IPS-20b (cell line): ENCODE results near the gene EML3.

Experiments used
- H3K27ac ChIP-seq: one replicate; pipeline ENCODE4 v1.5.1; 2013; ENCODE audit warnings: low read length
- H3K27me3 ChIP-seq: 2 replicates; pipeline ENCODE4 v1.6.1; 2013; ENCODE audit warnings: mild to moderate bottlenecking, low read length, inconsistent platforms; ENCODE audit not compliant: insufficient read depth
- H3K36me3 ChIP-seq: 2 replicates; pipeline ENCODE4 v1.6.1; 2013; ENCODE audit warnings: low read depth, mild to moderate bottlenecking, inconsistent platforms, low read length, moderate library complexity; ENCODE audit not compliant: insufficient read depth
- H3K4me1 ChIP-seq: 2 replicates; pipeline ENCODE4 v1.6.1; 2013; ENCODE audit warnings: mild to moderate bottlenecking, control low read depth, inconsistent platforms, low read length, moderate library complexity; ENCODE audit not compliant: insufficient read depth
- H3K4me3 ChIP-seq: 2 replicates; pipeline ENCODE4 v1.5.1; 2013; ENCODE audit warnings: mild to moderate bottlenecking, low read length, inconsistent platforms
- H3K9ac ChIP-seq: 2 replicates; pipeline ENCODE4 v1.6.1; 2013; ENCODE audit warnings: low read depth, mild to moderate bottlenecking, inconsistent platforms, low read length, moderate library complexity
- H3K9me3 ChIP-seq: 2 replicates; pipeline ENCODE4 v1.6.1; 2013; ENCODE audit warnings: mild to moderate bottlenecking, low read depth, low read length, inconsistent platforms; ENCODE audit not compliant: insufficient read depth

EML3 gene

DNA sequence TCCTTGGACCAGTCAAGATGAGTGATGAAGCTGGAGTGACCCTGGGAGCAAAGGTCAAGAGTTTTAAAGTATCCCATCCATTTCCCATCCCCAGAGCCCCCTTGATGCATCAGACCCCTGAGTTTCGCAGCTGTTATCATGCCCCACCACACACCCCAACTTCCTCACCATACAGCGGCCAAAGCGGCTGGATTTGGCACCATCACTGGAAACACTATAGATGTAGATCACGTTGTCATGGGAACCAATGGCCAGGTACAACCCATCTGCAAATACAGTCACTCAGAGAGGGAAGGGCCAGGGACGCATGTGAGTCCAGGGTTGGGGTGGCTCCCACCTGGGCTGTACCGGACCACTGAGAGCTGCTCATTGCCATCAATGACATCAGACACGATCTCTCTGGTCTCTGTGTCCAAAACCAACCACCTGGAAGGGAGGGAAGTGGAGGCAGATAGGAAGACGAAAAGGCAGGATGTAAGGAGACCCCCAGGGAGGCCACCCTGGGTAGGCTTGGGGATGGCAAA, 8.7 kb downstream of the EML3 start:
- no peak overlapping the region for H3K27ac ChIP-seq
- peaks cover 20% of the 10 kb centered on the region for H3K4me1 ChIP-seq
- peaks cover 11% of the 10 kb centered on the region for H3K36me3 ChIP-seq
- no peak overlapping the region for H3K4me3 ChIP-seq
- peaks cover 26% of the 10 kb centered on the region for H3K27me3 ChIP-seq
- H3K9me3 ChIP-seq, result no peaks in the 10 kb centered on the region
- no peak overlapping the region for H3K9ac ChIP-seq

- Histone ChIP-seq H3K27ac (no peak overlapping the region), H3K9ac (peak overlapping the region; percentile 87; the same call in 1 of the 2 replicates), H3K36me3 (peaks cover 19% of the 10 kb centered on the region), H3K4me1 (peaks cover 23% of the 10 kb centered on the region), H3K9me3 (no peaks in the 10 kb centered on the region), H3K4me3 (peak overlapping the region; percentile 96; the same call in 1 of the 2 replicates), H3K27me3 (peaks cover 26% of the 10 kb centered on the region)
Observed at GRCh38 chr11:62603072-62603408, 9.5 kb downstream of the EML3 start.

DNA sequence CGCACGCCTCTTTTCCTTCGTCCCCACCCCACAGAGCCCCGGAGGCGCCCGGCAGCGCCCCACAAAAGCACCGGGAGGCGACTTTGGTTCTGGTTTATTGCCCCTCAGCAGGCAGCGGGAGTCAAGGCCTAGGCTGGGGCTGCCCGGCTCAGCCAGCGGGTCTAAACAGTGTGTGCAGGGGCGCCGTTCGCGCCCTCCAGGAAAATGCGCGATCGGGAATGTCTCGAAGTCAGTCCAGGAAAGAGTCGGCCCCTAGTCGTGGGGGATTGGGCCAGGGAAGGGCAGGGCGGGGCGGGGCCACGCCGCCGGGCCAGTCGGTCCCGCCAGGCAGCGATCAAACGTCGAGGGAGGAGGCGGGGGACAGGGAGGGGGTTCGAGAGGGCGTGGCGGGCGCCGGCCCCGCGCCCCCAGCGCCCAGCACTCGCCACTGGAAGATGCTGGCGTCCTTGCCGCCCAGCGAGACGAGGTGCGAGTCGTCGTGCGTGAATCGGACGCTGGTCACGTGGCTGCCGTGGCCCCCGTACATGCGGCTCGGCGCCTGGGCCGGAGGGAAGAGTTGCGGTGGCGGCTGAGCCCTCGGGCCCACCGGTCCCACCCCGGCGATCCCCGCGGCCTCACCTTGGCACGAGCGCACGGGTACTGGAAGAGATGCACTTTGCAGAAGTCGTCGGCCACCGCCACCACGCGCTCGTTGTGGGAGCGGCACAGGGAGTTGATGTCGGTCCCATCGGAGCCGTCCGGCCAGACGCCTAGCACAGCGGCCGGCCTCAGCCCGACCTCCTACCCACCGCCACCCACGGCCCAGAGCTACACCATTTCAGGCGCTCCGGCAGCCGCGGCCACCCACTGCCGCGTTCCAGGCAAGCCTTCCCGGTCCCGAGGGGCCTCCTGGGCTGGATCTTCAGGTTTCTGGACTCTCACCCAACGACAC, 10.2 kb downstream of the EML3 start:
- H3K9ac ChIP-seq, result peak overlapping the region; percentile 87
- peaks cover 26% of the 10 kb centered on the region for H3K27me3 ChIP-seq
- peaks cover 25% of the 10 kb centered on the region for H3K36me3 ChIP-seq
- H3K27ac ChIP-seq, result no peak overlapping the region
- H3K9me3 ChIP-seq, result no peaks in the 10 kb centered on the region
- peaks cover 23% of the 10 kb centered on the region for H3K4me1 ChIP-seq
- H3K4me3 ChIP-seq, result peak overlapping the region; percentile 96

DNA sequence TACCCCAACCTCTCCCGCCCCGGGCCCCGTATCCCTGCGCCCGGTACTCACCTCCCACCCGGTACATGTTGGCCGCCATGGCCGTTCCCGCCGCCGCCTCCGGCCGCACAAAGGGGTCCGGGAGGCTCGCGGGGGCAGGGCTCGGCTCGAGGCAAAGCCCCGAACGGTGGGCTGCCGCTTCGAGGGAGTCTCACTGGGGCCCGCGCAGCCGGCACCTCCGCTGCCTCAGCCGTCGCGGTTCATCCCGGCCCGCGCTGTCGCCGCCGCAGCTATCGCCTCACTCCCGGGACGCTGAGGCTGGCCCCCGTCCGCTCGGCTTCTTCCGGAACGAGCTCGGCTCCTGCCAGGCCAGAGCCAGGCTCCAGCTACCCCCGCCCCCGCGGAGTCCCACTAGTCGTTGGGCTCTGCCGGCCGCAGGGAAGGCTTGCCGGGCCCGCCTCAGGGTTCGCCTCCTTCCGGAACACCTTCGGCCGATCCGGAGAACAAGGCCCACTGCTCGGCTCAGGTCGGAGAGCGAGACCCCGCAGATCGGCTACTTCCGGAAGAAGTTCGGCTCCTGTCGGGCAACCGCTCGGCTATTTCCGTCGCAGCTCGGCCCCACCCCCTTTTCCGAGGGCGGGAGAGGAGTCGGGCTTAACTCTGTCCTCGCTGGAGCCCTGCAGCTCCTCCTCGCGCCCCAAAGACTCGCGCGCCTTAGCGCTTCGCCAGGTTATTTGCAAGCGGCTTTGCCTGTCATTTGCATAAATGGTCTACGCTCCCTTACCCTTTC, 11.0 kb downstream of the EML3 start, which contains the start of gene MTA2:
Gene MTA2, minus strand, starts transcription at position 494 of the 769 bp plus-strand sequence. Its CDS starts 415 bp downstream, at position 79.
- Histone ChIP-seq H3K4me1 (peaks cover 20% of the 10 kb centered on the region), H3K9ac (peak within 1 kb of the TSS; percentile 96), H3K9me3 (no peaks in the 10 kb centered on the region), H3K36me3 (peaks cover 32% of the 10 kb centered on the region), H3K4me3 (peak within 1 kb of the TSS; percentile 96), H3K27ac (peak within 1 kb of the TSS; percentile 30), H3K27me3 (peaks cover 26% of the 10 kb centered on the region)

DNA sequence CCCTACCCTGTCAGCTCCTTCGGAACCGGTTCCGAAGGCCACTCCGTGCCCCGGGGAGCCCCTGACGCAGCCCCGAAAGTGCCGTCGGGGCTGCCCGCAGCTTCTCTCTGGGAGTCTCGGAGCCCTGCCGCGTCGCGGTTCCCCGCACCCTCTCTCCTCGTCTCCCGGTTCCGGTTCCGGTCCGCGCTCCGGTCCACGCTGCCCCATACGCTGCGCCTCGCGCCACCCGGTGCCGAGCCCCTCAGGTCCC, 11.5 kb downstream of the EML3 start:
- H3K4me1 ChIP-seq, result peaks cover 20% of the 10 kb centered on the region
- peak overlapping the region; percentile 96 for H3K4me3 ChIP-seq
- H3K27ac ChIP-seq, result peak overlapping the region; percentile 30
- peaks cover 37% of the 10 kb centered on the region for H3K36me3 ChIP-seq
- H3K9ac ChIP-seq, result peak overlapping the region; percentile 96
- peaks cover 26% of the 10 kb centered on the region for H3K27me3 ChIP-seq
- H3K9me3 ChIP-seq, result no peaks in the 10 kb centered on the region

GRCh38 chr11:62600367-62601121, 12.0 kb downstream of the EML3 start:
- Histone ChIP-seq H3K9ac (peak overlapping the region; percentile 96), H3K9me3 (no peaks in the 10 kb centered on the region), H3K27me3 (peaks cover 26% of the 10 kb centered on the region), H3K4me3 (peak overlapping the region; percentile 96), H3K36me3 (peaks cover 42% of the 10 kb centered on the region), H3K4me1 (peaks cover 20% of the 10 kb centered on the region), H3K27ac (no peak overlapping the region)

GRCh38 chr11:62599901-62600300, 12.7 kb downstream of the EML3 start:
- Histone ChIP-seq H3K4me1 (peaks cover 20% of the 10 kb centered on the region), H3K27ac (no peak overlapping the region), H3K36me3 (peaks cover 49% of the 10 kb centered on the region), H3K4me3 (peak overlapping the region; percentile 96), H3K27me3 (peaks cover 26% of the 10 kb centered on the region), H3K9me3 (no peaks in the 10 kb centered on the region), H3K9ac (peak overlapping the region; percentile 96)

- H3K9ac ChIP-seq, result peak overlapping the region; percentile 96; the same call in 1 of the 2 replicates
- H3K27ac ChIP-seq, result no peak overlapping the region
- H3K4me3 ChIP-seq, result peak overlapping the region; percentile 96
- peaks cover 20% of the 10 kb centered on the region for H3K4me1 ChIP-seq
- H3K36me3 ChIP-seq, result peaks cover 56% of the 10 kb centered on the region
- no peaks in the 10 kb centered on the region for H3K9me3 ChIP-seq
- H3K27me3 ChIP-seq, result peaks cover 24% of the 10 kb centered on the region
Observed at GRCh38 chr11:62599069-62599696, 13.4 kb downstream of the EML3 start.

DNA sequence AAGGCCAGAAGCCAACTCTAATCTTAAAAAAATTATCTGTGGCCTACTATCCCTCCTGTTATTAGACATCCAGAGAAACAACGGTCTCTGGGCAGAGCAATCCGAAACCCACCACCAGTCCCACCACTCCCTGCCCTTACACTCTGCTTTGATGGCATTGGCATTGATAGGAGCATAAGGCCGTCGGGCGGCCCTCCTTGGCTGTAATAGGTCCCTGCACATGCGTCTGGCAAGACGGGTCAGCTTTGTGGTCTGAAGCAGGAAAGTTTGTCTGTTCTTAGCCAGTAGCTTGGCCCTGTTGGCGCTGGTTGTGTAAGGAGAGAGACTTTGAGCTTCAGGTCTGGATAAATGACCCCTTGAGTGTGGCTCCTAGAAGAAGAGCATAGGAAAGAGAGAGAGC, 17.5 kb downstream of the EML3 start:
- no peak overlapping the region for H3K4me3 ChIP-seq
- no peaks in the 10 kb centered on the region; the same call in 1 of the 2 replicates for H3K27me3 ChIP-seq
- H3K4me1 ChIP-seq, result peaks cover 17% of the 10 kb centered on the region
- no peaks in the 10 kb centered on the region for H3K9me3 ChIP-seq
- H3K27ac ChIP-seq, result no peak overlapping the region
- peaks cover 73% of the 10 kb centered on the region for H3K36me3 ChIP-seq
- H3K9ac ChIP-seq, result no peak overlapping the region

- Histone ChIP-seq H3K9ac (no peak overlapping the region), H3K4me3 (no peak overlapping the region), H3K4me1 (peaks cover 5% of the 10 kb centered on the region), H3K27ac (no peak overlapping the region), H3K36me3 (peaks cover 64% of the 10 kb centered on the region), H3K9me3 (no peaks in the 10 kb centered on the region), H3K27me3 (no peaks in the 10 kb centered on the region)
Observed at GRCh38 chr11:62593434-62594044, 19.0 kb downstream of the EML3 start.
